Upper lobe of right lung (tissue), 1 donor: ENCODE data around the gene ARHGEF17. TPM values are rescaled to one million over a fixed set of nuclear protein-coding genes. Genes with fewer than 3 reads are reported as not detected.

Experiments
- ATAC-seq: fragments of 200-7000 bp; cut with Tn5 transposase; one replicate; pipeline ENCODE4 v1.9.1; 2020; ENCODE audit warnings: mild to moderate bottlenecking, moderate library complexity
- DNase-seq: peaks from one replicate; pipeline ENCODE4 v3.0.0-alpha.2; 2020
- H3K27ac ChIP-seq: fragments of 200-600 bp; one replicate; pipeline ENCODE4 v1.8.0; 2022
- H3K27me3 ChIP-seq: fragments of 200-600 bp; one replicate; pipeline ENCODE4 v1.8.0; 2022; ENCODE audit warnings: mild to moderate bottlenecking
- H3K36me3 ChIP-seq: fragments of 200-600 bp; one replicate; pipeline ENCODE4 v1.8.0; 2022
- H3K4me1 ChIP-seq: fragments of 200-600 bp; one replicate; pipeline ENCODE4 v1.8.0; 2022
- H3K4me3 ChIP-seq: fragments of 200-600 bp; one replicate; pipeline ENCODE4 v1.8.0; 2022; ENCODE audit warnings: mild to moderate bottlenecking
- H3K9me3 ChIP-seq: fragments of 200-600 bp; one replicate; pipeline ENCODE4 v1.8.0; 2022
- CTCF ChIP-seq: fragments of 200-600 bp; IDR thresholded peaks from one replicate; pipeline ENCODE4 v1.8.0; 2022; ENCODE audit warnings: antibody characterized with exemption
- intact Hi-C: fragments of 100-400 bp; cut with DNase I; formaldehyde crosslinking; loops from one replicate; pipeline ENCODE4 v1.11.0; 2022
- total RNA-seq: library from RNA; stranded (reverse); fragmentation: NEBNext Ultra II Directional; extraction: Animal tissue kit (Norgen Biotek cat#: 25700); gene quantifications from one replicate; pipeline ENCODE4 v1.2.1, GENCODE V29; 2021
- donor health status: DM: no; HTN: yes; CAD: no; lungs with severe emphysema.

ARHGEF17 gene
- total RNA-seq, 1 donor from 2014 or later: 74.5 TPM

- Histone ChIP-seq H3K27me3 (no peaks in the 10 kb centered on the region), H3K36me3 (peaks cover 5% of the 10 kb centered on the region), H3K27ac (no peak overlapping the region), H3K4me1 (no peaks in the 10 kb centered on the region), H3K9me3 (no peaks in the 10 kb centered on the region), H3K4me3 (no peak overlapping the region)
- ATAC-seq (no peak), DNase-seq (no peak)
- TF ChIP-seq CTCF: no peak
- intact Hi-C loops: no loop called here
These were observed 36.1 kb downstream of the ARHGEF17 start for GRCh38 chr11:73344191-73344607.

- ATAC-seq (no peak), DNase-seq (no peak)
- Histone ChIP-seq H3K36me3 (peaks cover 5% of the 10 kb centered on the region), H3K27ac (no peak overlapping the region), H3K9me3 (no peaks in the 10 kb centered on the region), H3K27me3 (no peaks in the 10 kb centered on the region), H3K4me1 (peaks cover under 1% of the 10 kb centered on the region), H3K4me3 (no peak overlapping the region)
- intact Hi-C loops: loop anchor here (5.0 kb wide), 1 partner anchor 38 kb away; the partner anchor contains the start of gene ARHGEF17
- no peak for TF ChIP-seq CTCF
These were observed 37.5 kb downstream of the ARHGEF17 start for GRCh38 chr11:73345481-73346160.

- intact Hi-C loops: loop anchor here (5.0 kb wide), 1 partner anchor 39 kb away; the partner anchor contains the start of gene ARHGEF17
- H3K4me1 ChIP-seq: peaks cover 4% of the 10 kb centered on the region
- no peak for TF ChIP-seq CTCF
- H3K27me3 ChIP-seq: no peaks in the 10 kb centered on the region
- H3K27ac ChIP-seq: no peak overlapping the region
- H3K36me3 ChIP-seq: peaks cover 5% of the 10 kb centered on the region
- H3K9me3 ChIP-seq: no peaks in the 10 kb centered on the region
- H3K4me3 ChIP-seq: no peak overlapping the region
- no peak for ATAC-seq
- no peak for DNase-seq
These were observed 38.3 kb downstream of the ARHGEF17 start for GRCh38 chr11:73346186-73346935.

GRCh38 chr11:73347067-73347466 is 39.0 kb downstream of the ARHGEF17 start:
- ATAC-seq: no peak
- intact Hi-C loops: loop anchor here (5.0 kb wide), 1 partner anchor 40 kb away; the partner anchor contains the start of gene ARHGEF17
- H3K4me1 ChIP-seq: peaks cover 4% of the 10 kb centered on the region
- H3K27ac ChIP-seq: no peak overlapping the region
- DNase-seq: no peak
- TF ChIP-seq CTCF: no peak
- H3K9me3 ChIP-seq: no peaks in the 10 kb centered on the region
- H3K36me3 ChIP-seq: peaks cover 5% of the 10 kb centered on the region
- no peak overlapping the region for H3K4me3 ChIP-seq
- no peaks in the 10 kb centered on the region for H3K27me3 ChIP-seq

GRCh38 chr11:73348838-73349237 is 40.8 kb downstream of the ARHGEF17 start:
- H3K4me3 ChIP-seq: no peak overlapping the region

More at GRCh38 chr11:73348838-73349237, 40.8 kb downstream of the ARHGEF17 start:
- no peaks in the 10 kb centered on the region for H3K27me3 ChIP-seq
- ATAC-seq: no peak
- no peaks in the 10 kb centered on the region for H3K9me3 ChIP-seq
- peaks cover 18% of the 10 kb centered on the region for H3K36me3 ChIP-seq
- H3K27ac ChIP-seq: no peak overlapping the region
- TF ChIP-seq CTCF: no peak
- no peak for DNase-seq
- intact Hi-C loops: loop anchor here (5.0 kb wide), 1 partner anchor 42 kb away; the partner anchor contains the start of gene ARHGEF17
- peaks cover 4% of the 10 kb centered on the region for H3K4me1 ChIP-seq
